ENCODE data around the gene TBC1D22A. TPM values are rescaled to one million over a fixed set of nuclear protein-coding genes. Genes with fewer than 3 reads are reported as not detected.

The TBC1D22A gene
- polyA plus RNA-seq, 1 of the 3 experiments (the other 2 are of a cell fraction) = 16.5 TPM

DNA sequence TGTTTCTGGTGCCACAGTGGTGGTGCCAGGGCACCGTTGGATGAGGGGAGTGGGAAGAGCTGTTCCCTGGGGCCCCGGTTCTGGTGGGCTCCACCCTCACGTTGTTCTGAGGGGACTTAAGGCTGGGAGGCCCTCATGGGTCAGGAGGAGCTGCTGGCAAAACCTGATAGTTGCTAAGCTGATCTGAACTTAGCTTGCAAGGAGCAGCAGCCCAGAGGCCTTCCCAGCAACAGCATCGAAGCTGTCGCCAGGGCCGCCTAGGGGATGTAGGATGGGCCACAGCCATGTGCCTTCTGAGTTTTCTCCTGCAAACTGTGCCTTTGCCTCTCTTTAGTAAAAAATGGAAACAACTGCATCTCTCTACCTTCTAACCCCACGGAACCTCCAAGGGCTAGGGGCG is 240.2 kb downstream of the TBC1D22A start:
- peaks cover 0 to 10% of the 10 kb centered on the region in 2 experiments for H3K36me3 ChIP-seq (replicated peaks in 1 of 2; ENCODE audit: control insufficient read depth in 1 of 2, insufficient read depth in 2 of 2, low read length in 1 of 2)
- no peaks in the 10 kb centered on the region for H3K79me2 ChIP-seq (ENCODE audit: insufficient read depth)
- DNase-seq = no peak
- CTCF ChIA-PET = no interaction called here
- WGBS (ENCODE audit: low lambda C conversion rate) = 100% methylated on average over 2 of the region's 8 CpGs
- no peaks in the 10 kb centered on the region for H3F3A ChIP-seq (replicated peaks; ENCODE audit: insufficient read depth)
- POLR2A ChIA-PET = interaction anchor here (1.4 kb wide), 1 partner anchor 10 kb away, joined by 3 read pairs; no protein-coding TSS in a partner anchor
- no peak overlapping the region for H3K27ac ChIP-seq (ENCODE audit: low read depth in 2 of 2, low read length in 1 of 2)
- H4K20me1 ChIP-seq (ENCODE audit: insufficient read depth) = no peaks in the 10 kb centered on the region
- H3K4me1 ChIP-seq (ENCODE audit: control insufficient read depth in 1 of 2, insufficient read depth in 2 of 2, low read depth in 1 of 2, low read length in 1 of 2) = no peaks in the 10 kb centered on the region; a peak in 1 of 4 replicates
- H3K9ac ChIP-seq = no peak overlapping the region
- H3K9me3 ChIP-seq = no peaks in the 10 kb centered on the region
- H2AFZ ChIP-seq (ENCODE audit: low read depth) = no peak overlapping the region
- no peaks in the 10 kb centered on the region for H3K27me3 ChIP-seq (ENCODE audit: insufficient read depth)
- H3K9me2 ChIP-seq = no peaks in the 10 kb centered on the region
- H3K4me2 ChIP-seq = no peak overlapping the region
- no peak overlapping the region for H3K4me3 ChIP-seq (ENCODE audit: low read depth in 2 of 2, low read length in 1 of 2)
- TF ChIP-seq REST (IDR thresholded peaks at IDR 0.05; ENCODE audit: low read depth, low read length) = no peak
- TF ChIP-seq SMC3 (IDR thresholded peaks at IDR 0.05; ENCODE audit: low read depth, low read length) = no peak
- no peak for TF ChIP-seq SIN3A (IDR thresholded peaks at IDR 0.05; ENCODE audit: borderline replicate concordance, low read depth, low read length)
- TF ChIP-seq, protein P1, sequence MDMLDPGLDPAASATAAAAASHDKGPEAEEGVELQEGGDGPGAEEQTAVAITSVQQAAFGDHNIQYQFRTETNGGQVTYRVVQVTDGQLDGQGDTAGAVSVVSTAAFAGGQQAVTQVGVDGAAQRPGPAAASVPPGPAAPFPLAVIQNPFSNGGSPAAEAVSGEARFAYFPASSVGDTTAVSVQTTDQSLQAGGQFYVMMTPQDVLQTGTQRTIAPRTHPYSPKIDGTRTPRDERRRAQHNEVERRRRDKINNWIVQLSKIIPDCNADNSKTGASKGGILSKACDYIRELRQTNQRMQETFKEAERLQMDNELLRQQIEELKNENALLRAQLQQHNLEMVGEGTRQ (IDR thresholded peaks at IDR 0.05; ENCODE audit: borderline replicate concordance, low read depth, low read length) = no peak
- no peak for TF ChIP-seq GABPA (IDR thresholded peaks at IDR 0.05; ENCODE audit: low read depth)
- no peak for TF ChIP-seq NFIC (IDR thresholded peaks at IDR 0.05; ENCODE audit: borderline replicate concordance)
- no peak for TF ChIP-seq CTCF (IDR thresholded peaks at IDR 0.05)
- no peak for TF ChIP-seq TCF12 (IDR thresholded peaks at IDR 0.05)
- no peak for TF ChIP-seq FOXM1 (IDR thresholded peaks at IDR 0.05; ENCODE audit: low read depth)
- TF ChIP-seq, protein P2, sequence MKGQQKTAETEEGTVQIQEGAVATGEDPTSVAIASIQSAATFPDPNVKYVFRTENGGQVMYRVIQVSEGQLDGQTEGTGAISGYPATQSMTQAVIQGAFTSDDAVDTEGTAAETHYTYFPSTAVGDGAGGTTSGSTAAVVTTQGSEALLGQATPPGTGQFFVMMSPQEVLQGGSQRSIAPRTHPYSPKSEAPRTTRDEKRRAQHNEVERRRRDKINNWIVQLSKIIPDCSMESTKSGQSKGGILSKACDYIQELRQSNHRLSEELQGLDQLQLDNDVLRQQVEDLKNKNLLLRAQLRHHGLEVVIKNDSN (IDR thresholded peaks at IDR 0.05; ENCODE audit: borderline replicate concordance, low read depth) = no peak
- no peak for TF ChIP-seq MEF2A (IDR thresholded peaks at IDR 0.05; ENCODE audit: borderline replicate concordance, low read depth)
- TF ChIP-seq EP300 (IDR thresholded peaks at IDR 0.05; ENCODE audit: borderline replicate concordance in 1 of 2, low read depth in 1 of 2, low read length in 1 of 2) = no peak
- no peak for TF ChIP-seq TAF1 (IDR thresholded peaks at IDR 0.05; ENCODE audit: borderline replicate concordance, low read depth, low read length)
- no peak for TF ChIP-seq NRF1 (IDR thresholded peaks at IDR 0.05; ENCODE audit: low read depth, low read length)
- TF ChIP-seq RFX5 (IDR thresholded peaks at IDR 0.05; ENCODE audit: low read length) = no peak
- TF ChIP-seq ZBTB33 (IDR thresholded peaks at IDR 0.05; ENCODE audit: borderline replicate concordance, low read depth) = no peak
- no peak for TF ChIP-seq FOSL2 (IDR thresholded peaks at IDR 0.05; ENCODE audit: borderline replicate concordance, low read depth)
- no peak for TF ChIP-seq PBX3 (IDR thresholded peaks at IDR 0.05)
- TF ChIP-seq ELF1 (IDR thresholded peaks at IDR 0.05) = no peak
